HFFc6 (cell line): ENCODE measurements around the gene DNTT. TPM values are rescaled to one million over a fixed set of nuclear protein-coding genes. Genes with fewer than 3 reads are reported as not detected.

Experiments used
- DNase-seq: peaks from one replicate; pipeline ENCODE4 v3.0.0-alpha.2; 2018
- H3K27ac Mint-ChIP-seq: 2 replicates; pipeline ENCODE4 v1.8.0; 2020; ENCODE audit warnings: mild to moderate bottlenecking, mixed read lengths
- H3K27me3 Mint-ChIP-seq: 2 replicates; pipeline ENCODE4 v1.8.0; 2021; ENCODE audit warnings: mild to moderate bottlenecking, moderate library complexity, mixed read lengths; ENCODE audit not compliant: insufficient read depth
- H3K36me3 Mint-ChIP-seq: 2 replicates; pipeline ENCODE4 v1.8.0; 2021; ENCODE audit warnings: low read depth, mixed read lengths
- H3K4me1 Mint-ChIP-seq: 2 replicates; pipeline ENCODE4 v1.8.0; 2020; ENCODE audit warnings: low read depth, mixed read lengths
- H3K4me3 Mint-ChIP-seq: 2 replicates; pipeline ENCODE4 v1.8.0; 2020; ENCODE audit warnings: mild to moderate bottlenecking, moderate library complexity, mixed read lengths
- H3K9me3 Mint-ChIP-seq: 2 replicates; pipeline ENCODE4 v1.8.0; 2020; ENCODE audit warnings: mild to moderate bottlenecking, mixed read lengths
- CTCF ChIP-seq: fragments of 200-600 bp; sonication (generic); IDR thresholded peaks from 2 replicates; pipeline ENCODE4 v1.5.0; 2021; ENCODE audit warnings: antibody characterized with exemption, mild to moderate bottlenecking
- total RNA-seq, 6 experiments: library from RNA; stranded (reverse); fragmentation: NEBNext Ultra II Directional; extraction: Animal tissue kit (Norgen Biotek cat#: 25700); gene quantifications; 2 replicates in 1 of 6; 3 replicates in 5 of 6; pipeline ENCODE4 v1.2.3, GENCODE V29; 2021

The DNTT gene
- total RNA-seq, 6 experiments from 2014 or later = not detected

GRCh38 chr10:96360331-96360730, 56.1 kb downstream of the DNTT start:
- peaks cover 39% of the 10 kb centered on the region for H3K27me3 Mint-ChIP-seq
- no peaks in the 10 kb centered on the region for H3K4me1 Mint-ChIP-seq
- DNase-seq = no peak
- no peaks in the 10 kb centered on the region for H3K9me3 Mint-ChIP-seq
- no peak for TF ChIP-seq CTCF
- no peak overlapping the region for H3K27ac Mint-ChIP-seq
- no peak overlapping the region for H3K4me3 Mint-ChIP-seq
- no peaks in the 10 kb centered on the region for H3K36me3 Mint-ChIP-seq

GRCh38 chr10:96360766-96361165, 56.5 kb downstream of the DNTT start:
- TF ChIP-seq CTCF = no peak
- peaks cover 2% of the 10 kb centered on the region for H3K4me1 Mint-ChIP-seq
- peaks cover 38% of the 10 kb centered on the region for H3K27me3 Mint-ChIP-seq
- no peak overlapping the region for H3K27ac Mint-ChIP-seq
- H3K36me3 Mint-ChIP-seq = no peaks in the 10 kb centered on the region
- H3K9me3 Mint-ChIP-seq = no peaks in the 10 kb centered on the region
- H3K4me3 Mint-ChIP-seq = no peak overlapping the region
- no peak for DNase-seq

GRCh38 chr10:96365571-96365970, 61.3 kb downstream of the DNTT start:
- TF ChIP-seq CTCF = no peak
- no peak overlapping the region for H3K4me3 Mint-ChIP-seq
- no peaks in the 10 kb centered on the region for H3K9me3 Mint-ChIP-seq
- H3K36me3 Mint-ChIP-seq = no peaks in the 10 kb centered on the region
- no peak for DNase-seq
- H3K27ac Mint-ChIP-seq = no peak overlapping the region
- H3K27me3 Mint-ChIP-seq = peaks cover 22% of the 10 kb centered on the region
- peaks cover 13% of the 10 kb centered on the region for H3K4me1 Mint-ChIP-seq

GRCh38 chr10:96366508-96366907, 62.3 kb downstream of the DNTT start:
- Mint-ChIP-seq H3K4me1 (peaks cover 13% of the 10 kb centered on the region), H3K4me3 (no peak overlapping the region), H3K27ac (no peak overlapping the region), H3K36me3 (no peaks in the 10 kb centered on the region), H3K9me3 (no peaks in the 10 kb centered on the region), H3K27me3 (peaks cover 22% of the 10 kb centered on the region)
- DNase-seq = no peak
- TF ChIP-seq CTCF = no peak

- no peak for TF ChIP-seq CTCF
- Mint-ChIP-seq H3K27ac (no peak overlapping the region), H3K4me1 (peaks cover 13% of the 10 kb centered on the region), H3K36me3 (no peaks in the 10 kb centered on the region), H3K4me3 (no peak overlapping the region), H3K27me3 (peaks cover 18% of the 10 kb centered on the region), H3K9me3 (no peaks in the 10 kb centered on the region)
- no peak for DNase-seq
Measured at GRCh38 chr10:96367470-96367869, 63.2 kb downstream of the DNTT start.

- no peak for DNase-seq
- Mint-ChIP-seq H3K36me3 (no peaks in the 10 kb centered on the region), H3K4me3 (no peak overlapping the region)
Measured at GRCh38 chr10:96368971-96369370, 64.7 kb downstream of the DNTT start.

More at GRCh38 chr10:96368971-96369370, 64.7 kb downstream of the DNTT start:
- Mint-ChIP-seq H3K27me3 (peaks cover 13% of the 10 kb centered on the region), H3K27ac (no peak overlapping the region), H3K4me1 (peaks cover 13% of the 10 kb centered on the region), H3K9me3 (no peaks in the 10 kb centered on the region)
- TF ChIP-seq CTCF = no peak
